GM20431 (cell line): ENCODE results near the gene CTPS2.
"Not testable (repeated sequence)": the region's sequence is repeated elsewhere in the genome, so short reads cannot be mapped to it uniquely, and the experiment has no call there.

Experiments used
- in situ Hi-C: fragments of 300-500 bp; cut with MseI, MboI; formaldehyde crosslinking; loops from one replicate; pipeline ENCODE4 v1.15.0; 2020; ENCODE audit warnings: low sequenced_read_pairs; ENCODE audit not compliant: unreplicated experiment

CTPS2 gene

GRCh38 chrX:16716451-16716850 lies 4.0 kb upstream of the CTPS2 start:
- in situ Hi-C loops: not testable (repeated sequence)

DNA sequence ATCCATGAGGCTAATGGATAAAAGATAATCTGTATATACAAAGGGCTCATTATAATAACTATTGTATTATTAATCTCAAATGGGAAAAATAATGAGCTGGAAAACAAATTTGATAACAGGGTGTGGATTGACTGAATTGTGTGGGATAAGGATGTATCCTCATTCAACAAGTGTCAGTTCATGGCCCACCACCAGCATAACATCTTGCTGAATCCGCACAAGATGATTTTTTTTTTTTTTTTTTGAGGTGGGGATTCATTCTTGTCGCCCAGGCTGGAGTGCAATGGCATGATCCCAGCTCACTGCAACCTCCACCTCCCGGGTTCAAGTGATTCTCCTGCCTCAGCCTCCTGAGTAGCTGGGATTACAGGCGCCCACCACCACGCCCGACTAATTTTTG lies 3.2 kb upstream of the CTPS2 start:
- in situ Hi-C loops: not testable (repeated sequence)

- in situ Hi-C loops: no loop called here
Measured at GRCh38 chrX:16714504-16714903, 2.0 kb upstream of the CTPS2 start.

DNA sequence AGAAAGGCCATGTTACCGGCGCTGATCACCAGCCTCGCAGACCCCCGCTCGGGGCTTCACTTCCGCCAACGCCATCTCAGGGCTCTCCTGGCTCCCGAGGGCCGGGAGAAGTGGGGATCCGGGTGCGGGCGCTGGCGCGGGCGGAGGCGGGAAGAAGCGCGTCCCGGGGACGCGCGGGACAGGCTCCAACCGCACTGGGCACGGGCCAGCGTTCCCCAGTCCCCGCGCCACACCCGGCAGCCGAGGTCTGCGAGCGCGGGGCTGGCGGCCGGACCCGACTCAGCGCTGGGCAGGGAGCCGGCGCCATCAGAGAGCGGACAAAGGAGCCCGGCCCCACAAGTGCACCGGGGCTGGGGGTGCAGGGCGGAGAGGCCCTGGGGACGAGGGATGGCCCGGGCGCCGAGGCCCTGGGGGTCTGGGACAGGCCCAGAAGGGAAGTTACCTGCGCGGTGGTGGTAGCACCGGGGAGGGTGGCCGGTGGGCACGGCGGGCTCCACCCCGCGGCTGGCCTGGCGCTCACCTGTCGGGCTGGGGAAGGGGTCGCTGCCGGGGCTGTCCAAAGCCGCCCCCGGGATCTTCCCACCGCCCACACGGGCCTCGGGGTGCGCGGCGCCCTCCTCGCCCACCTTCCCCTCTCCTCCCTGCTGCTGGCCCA lies 449 bp downstream of the CTPS2 start:
- in situ Hi-C loops: no loop called here

GRCh38 chrX:16711219-16711811 lies 1.2 kb downstream of the CTPS2 start:
- in situ Hi-C loops: no loop called here

DNA sequence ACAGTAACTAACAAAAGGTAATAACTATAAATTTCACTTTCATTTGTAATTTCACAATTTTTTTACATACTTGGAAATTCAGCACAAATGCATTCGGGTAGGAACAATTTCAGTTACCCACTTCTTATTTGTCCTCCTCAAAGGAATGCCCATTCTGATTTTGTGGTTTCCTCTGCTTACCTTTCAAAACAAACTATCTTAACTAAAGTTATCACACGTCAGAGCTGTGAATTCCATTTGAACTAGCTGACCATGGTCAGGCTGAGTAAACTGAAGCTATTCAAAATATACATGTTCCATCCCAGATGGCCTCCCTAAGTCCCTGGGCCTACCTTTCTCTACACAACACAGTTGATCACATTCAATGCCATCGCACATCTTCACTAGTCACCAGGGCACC lies 4.5 kb downstream of the CTPS2 start:
- in situ Hi-C loops: no loop called here

GRCh38 chrX:16705370-16705769 lies 7.1 kb downstream of the CTPS2 start:
- in situ Hi-C loops: no loop called here

DNA sequence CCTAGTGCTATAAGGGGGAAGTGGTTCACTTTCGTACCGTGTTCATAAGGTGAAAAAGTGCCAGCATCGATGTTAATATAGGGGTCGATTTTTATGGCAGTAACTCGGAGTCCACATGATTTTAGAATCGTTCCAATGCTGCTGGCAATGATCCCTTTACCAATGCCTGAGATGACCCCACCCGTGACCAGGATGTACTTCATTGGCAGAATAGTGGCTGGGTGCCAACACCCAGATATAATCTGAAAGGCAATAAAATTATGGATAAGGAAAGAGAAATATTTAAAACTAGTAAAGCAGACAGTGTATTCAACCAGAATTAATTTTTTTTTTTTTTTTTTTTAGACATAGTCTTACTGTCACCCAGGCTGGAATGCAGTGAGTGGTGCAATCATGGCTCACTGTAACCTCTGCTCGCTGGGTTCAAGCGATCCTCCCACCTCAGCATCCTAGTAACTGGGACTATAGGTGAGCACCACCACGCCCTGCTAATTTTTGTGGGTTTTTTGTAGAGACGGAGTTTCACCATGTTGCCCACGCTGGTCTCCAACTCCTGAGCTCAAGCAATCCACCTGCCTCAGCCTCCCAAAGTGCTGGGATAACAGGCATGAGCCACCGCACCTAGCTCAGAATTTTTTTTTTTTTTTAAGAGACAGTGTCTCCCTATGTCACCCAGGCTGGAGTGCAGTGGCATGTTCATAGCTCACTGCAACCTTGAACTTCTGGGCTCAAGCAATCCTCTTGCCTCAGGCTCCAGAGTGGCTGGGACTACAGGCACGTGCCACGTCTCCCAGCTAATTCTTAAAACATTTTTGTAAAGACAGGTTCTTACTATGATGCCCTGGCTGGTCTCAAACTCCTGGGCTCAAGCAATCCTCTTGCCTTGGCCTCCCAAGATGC lies 9.5 kb downstream of the CTPS2 start:
- in situ Hi-C loops: no loop called here

- in situ Hi-C loops: no loop called here
Measured at GRCh38 chrX:16700734-16701133, 11.7 kb downstream of the CTPS2 start.

DNA sequence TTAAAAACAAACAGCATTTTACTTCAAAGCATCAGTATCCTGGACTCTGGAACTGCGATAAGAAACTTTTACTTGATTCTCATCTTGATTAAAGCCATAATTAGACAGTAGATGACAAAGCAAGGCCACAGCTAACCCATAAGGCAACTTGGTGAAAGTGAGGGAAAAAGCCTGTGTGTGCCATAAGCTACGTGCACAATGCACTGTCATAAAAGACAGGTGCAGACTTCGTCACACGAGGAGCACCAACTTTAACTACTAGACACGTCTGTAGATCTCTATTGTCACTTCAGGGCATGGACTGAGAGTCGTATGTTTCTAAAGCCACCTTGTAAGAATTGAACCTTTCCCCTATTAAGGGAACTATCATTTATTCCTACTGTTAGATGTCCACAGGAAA lies 13.1 kb downstream of the CTPS2 start:
- in situ Hi-C loops: loop anchor here (25.0 kb wide), 1 partner anchor 262 kb away; no protein-coding TSS in a partner anchor

- in situ Hi-C loops: loop anchor here (25.0 kb wide), 1 partner anchor 260 kb away; no protein-coding TSS in a partner anchor
Measured at GRCh38 chrX:16696956-16697355, 15.5 kb downstream of the CTPS2 start.

GRCh38 chrX:16695079-16695676 lies 17.3 kb downstream of the CTPS2 start:
- in situ Hi-C loops: loop anchor here (25.0 kb wide), 1 partner anchor 258 kb away; no protein-coding TSS in a partner anchor

- in situ Hi-C loops: loop anchor here (25.0 kb wide), 1 partner anchor 250 kb away; no protein-coding TSS in a partner anchor
Measured at GRCh38 chrX:16687514-16687913, 25.0 kb downstream of the CTPS2 start.

DNA sequence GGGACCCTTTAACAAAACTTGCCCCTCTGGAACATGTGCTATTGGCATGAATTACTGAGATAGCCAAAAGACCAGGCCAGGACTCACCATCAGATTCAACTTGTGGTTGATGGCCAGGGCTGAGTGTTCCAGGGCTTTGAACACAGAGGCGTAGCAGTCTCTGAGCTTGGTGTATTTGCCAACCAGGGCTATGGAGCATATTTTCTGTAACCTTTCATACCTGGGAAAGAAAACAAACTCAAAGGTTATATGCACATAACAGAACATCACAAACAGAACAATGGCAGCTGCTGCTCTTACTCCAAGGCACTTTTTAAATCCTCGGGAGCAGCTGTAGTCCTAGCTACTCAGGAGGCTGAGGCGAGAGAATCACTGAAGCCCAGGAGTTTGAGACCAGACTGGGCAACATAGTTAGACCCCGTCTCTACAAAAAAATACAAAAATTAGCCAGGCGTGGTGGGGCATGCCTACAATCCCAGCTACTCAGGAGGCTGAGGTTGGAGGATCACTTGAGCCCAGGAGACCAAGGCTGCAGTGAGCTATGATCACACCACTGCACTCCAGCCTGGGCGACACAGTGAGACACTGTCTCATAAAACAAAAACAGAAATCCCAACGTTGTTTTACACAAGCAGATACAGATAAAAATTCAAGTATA lies 29.3 kb downstream of the CTPS2 start:
- in situ Hi-C loops: loop anchor here (25.0 kb wide), 1 partner anchor 246 kb away; no protein-coding TSS in a partner anchor

DNA sequence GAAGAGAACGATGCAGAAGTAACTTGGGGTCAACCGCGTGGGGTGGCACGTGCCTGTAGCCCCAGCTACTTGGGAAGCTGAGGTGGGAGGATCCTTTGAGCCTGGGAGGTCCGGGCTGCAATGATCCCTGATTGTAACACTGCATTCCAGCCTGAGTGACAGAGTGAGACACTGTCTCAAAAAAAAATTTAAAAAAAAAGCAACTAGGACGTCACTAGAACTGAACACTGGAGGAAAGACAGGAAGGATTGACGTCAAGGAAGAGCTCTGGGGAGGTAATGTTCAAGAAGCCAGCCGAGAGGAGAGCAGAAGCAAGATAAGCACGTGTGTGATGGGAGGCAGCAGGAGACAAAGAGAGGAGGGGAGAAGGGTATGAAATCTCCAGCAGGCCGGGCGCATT lies 33.8 kb downstream of the CTPS2 start:
- in situ Hi-C loops: loop anchor here (25.0 kb wide), 1 partner anchor 241 kb away; no protein-coding TSS in a partner anchor

- in situ Hi-C loops: no loop called here
Measured at GRCh38 chrX:16671005-16671404, 41.5 kb downstream of the CTPS2 start.

DNA sequence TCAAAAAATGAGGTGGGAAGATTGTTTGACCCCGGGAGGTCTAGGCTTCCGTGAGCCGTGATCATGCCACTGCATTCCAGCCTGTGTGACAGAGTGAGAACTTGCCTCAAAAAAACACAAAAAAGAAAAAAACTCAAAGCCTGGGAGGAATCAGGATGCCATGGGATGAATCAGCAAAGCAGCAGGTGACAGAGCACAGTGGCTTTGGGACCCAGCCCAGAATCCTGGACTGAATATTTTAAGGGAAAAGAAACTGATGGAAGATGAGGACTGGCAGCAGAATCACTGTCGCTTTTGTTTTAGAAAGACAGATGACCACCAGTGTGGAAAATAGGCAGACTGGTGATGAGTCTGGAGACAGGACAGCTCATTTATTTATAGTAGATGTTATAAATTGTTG lies 45.9 kb downstream of the CTPS2 start:
- in situ Hi-C loops: no loop called here

GRCh38 chrX:16665089-16665488 lies 47.4 kb downstream of the CTPS2 start:
- in situ Hi-C loops: no loop called here

DNA sequence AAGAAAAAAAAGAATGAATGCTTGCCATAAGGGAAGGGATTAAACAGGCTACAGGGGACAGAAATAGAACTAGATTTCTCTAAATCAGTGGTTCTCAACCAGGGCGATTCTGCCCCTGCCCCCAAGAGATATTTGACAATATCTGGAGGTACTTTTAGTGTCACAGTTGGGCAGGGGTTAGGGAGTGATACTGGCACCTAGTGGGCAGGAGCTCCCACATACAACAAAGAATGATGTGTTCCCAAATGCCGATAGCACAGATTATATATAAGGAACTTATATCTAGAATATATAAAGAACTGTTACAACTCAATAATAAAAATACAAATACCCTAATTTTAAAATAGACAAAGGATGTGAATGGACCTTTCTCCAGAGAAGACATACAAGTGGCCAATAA lies 47.8 kb downstream of the CTPS2 start:
- in situ Hi-C loops: no loop called here

- in situ Hi-C loops: no loop called here
Measured at GRCh38 chrX:16664074-16664473, 48.4 kb downstream of the CTPS2 start.
